Body of pancreas (tissue), 4 donors: ENCODE measurements around the gene SMOC2. TPM values are rescaled to one million over a fixed set of nuclear protein-coding genes. Genes with fewer than 3 reads are reported as not detected.

ENCODE experiments used
- ATAC-seq: fragments of 150-250 bp; one replicate; pipeline ENCODE4 v1.9.1; 2016
- DNase-seq, 4 donors: peaks; one replicate each; pipeline ENCODE4 v3.0.0-alpha.2; 2019
- H3K27ac ChIP-seq, 4 donors: fragments of 200-600 bp; sonication (generic); 1 replicate in 3 of 4; 2 replicates in 1 of 4; pipeline versions ENCODE4 v1.5.1 to v1.6.1; 2016 to 2019; ENCODE audit warnings: mild to moderate bottlenecking in 1 of 4, mixed read lengths in 1 of 4, moderate library complexity in 1 of 4
- H3K27me3 ChIP-seq, 2 donors: fragments of 200-600 bp; sonication (generic); one replicate each; pipeline ENCODE4 v1.6.0; 2016; ENCODE audit warnings: mild to moderate bottlenecking in 1 of 2
- H3K36me3 ChIP-seq, 2 donors: fragments of 200-600 bp; sonication (generic); replicated peaks in 1 of 2; 2 replicates each; pipeline ENCODE4 v1.5.1; 2016; ENCODE audit warnings: low read depth in 2 of 2; ENCODE audit not compliant: insufficient read depth in 1 of 2
- H3K4me1 ChIP-seq: fragments of 200-600 bp; sonication (generic); one replicate; pipeline ENCODE4 v1.6.0; 2016
- H3K4me3 ChIP-seq, 2 donors: fragments of 200-600 bp; sonication (generic); 1 replicate in 1 of 2; 2 replicates in 1 of 2; pipeline ENCODE4 v1.5.1; 2016 to 2019
- H3K9me3 ChIP-seq, 3 donors: fragments of 200-600 bp; sonication (generic); 1 replicate in 2 of 3; 2 replicates in 1 of 3; pipeline ENCODE4 v1.5.1; 2016
- CTCF ChIP-seq, 7 experiments: fragments of 450-650 bp in 4 of 7; fragments of 200-600 bp in 3 of 7; sonication (generic) in 3 of 7; IDR thresholded peaks; one replicate each; pipeline ENCODE4 v1.5.1; 2016 to 2019; ENCODE audit warnings: antibody characterized with exemption in 7 of 7
- POLR2A ChIP-seq, 3 donors: fragments of 450-650 bp; IDR thresholded peaks; one replicate each; pipeline ENCODE4 v1.6.1; 2016; ENCODE audit warnings: antibody characterized with exemption in 3 of 3, mild to moderate bottlenecking in 2 of 3
- WGBS, 2 donors: methylation state at CpG; one replicate each; pipeline ENCODE4 v1.1.5; 2017; 5-methylcytosine and 5-hydroxymethylcytosine counted together
- intact Hi-C: fragments of 100-400 bp; cut with DNase I; formaldehyde crosslinking; loops from one replicate; pipeline ENCODE4 v1.15.1; 2023
- total RNA-seq, 2 donors: library from RNA; depleted of rRNA; stranded (reverse); fragments of >200 nt; gene quantifications; one replicate each; pipeline ENCODE4 v1.1.0, GENCODE V29; 2016

SMOC2 gene
- total RNA-seq, 2 donors from 2014 or later, result 22.7 to 31.4 TPM

- intact Hi-C loops, result no loop called here
These were observed 113.5 kb downstream of the SMOC2 start for GRCh38 chr6:168554472-168554871.

GRCh38 chr6:168554898-168555617 is 114.1 kb downstream of the SMOC2 start:
- WGBS, 2 donors, result 88 to 90% methylated on average over 33 of the region's 33 CpGs
- H3K4me1 ChIP-seq, result no peaks in the 10 kb centered on the region
- no peak for ATAC-seq
- intact Hi-C loops, result no loop called here
- H3K36me3 ChIP-seq, result no peaks in the 10 kb centered on the region
- H3K4me3 ChIP-seq, result no peak overlapping the region
- DNase-seq, result no peak
- no peak overlapping the region for H3K27ac ChIP-seq
- no peaks in the 10 kb centered on the region for H3K27me3 ChIP-seq
- no peaks in the 10 kb centered on the region for H3K9me3 ChIP-seq
- TF ChIP-seq POLR2A (IDR thresholded peaks at IDR 0.05) (no peak), CTCF (IDR thresholded peaks at IDR 0.05) (no peak)

More at GRCh38 chr6:168554472-168554871, 113.5 kb downstream of the SMOC2 start:
- WGBS, 2 donors, result 20 to 70% methylated on average over 2 to 10 of the region's 10 CpGs
- no peaks in the 10 kb centered on the region for H3K36me3 ChIP-seq
- no peaks in the 10 kb centered on the region for H3K4me1 ChIP-seq
- H3K27ac ChIP-seq, result no peak overlapping the region
- no peak for ATAC-seq
- H3K27me3 ChIP-seq, result no peaks in the 10 kb centered on the region
- no peak overlapping the region for H3K4me3 ChIP-seq
- no peak for DNase-seq
- H3K9me3 ChIP-seq, result no peaks in the 10 kb centered on the region
- TF ChIP-seq CTCF (IDR thresholded peaks at IDR 0.05), result no peak
- no peak for TF ChIP-seq POLR2A (IDR thresholded peaks at IDR 0.05)

- ATAC-seq, result no peak
These were observed 114.8 kb downstream of the SMOC2 start for GRCh38 chr6:168555618-168556273.

GRCh38 chr6:168557512-168557911 is 116.5 kb downstream of the SMOC2 start:
- H3K9me3 ChIP-seq, result no peaks in the 10 kb centered on the region
- TF ChIP-seq POLR2A (IDR thresholded peaks at IDR 0.05), result no peak
- TF ChIP-seq CTCF (IDR thresholded peaks at IDR 0.05), result no peak
- H3K27ac ChIP-seq, result no peak overlapping the region
- WGBS, 2 donors, result 70 to 80% methylated on average over 8 of the region's 8 CpGs
- no peaks in the 10 kb centered on the region for H3K4me1 ChIP-seq
- H3K4me3 ChIP-seq, result no peak overlapping the region
- no peaks in the 10 kb centered on the region for H3K36me3 ChIP-seq
- ATAC-seq (no peak), DNase-seq (no peak)
- intact Hi-C loops, result no loop called here
- no peaks in the 10 kb centered on the region for H3K27me3 ChIP-seq

More at GRCh38 chr6:168555618-168556273, 114.8 kb downstream of the SMOC2 start:
- H3K36me3 ChIP-seq, result no peaks in the 10 kb centered on the region
- no peak for DNase-seq
- intact Hi-C loops, result no loop called here
- no peaks in the 10 kb centered on the region for H3K9me3 ChIP-seq
- TF ChIP-seq POLR2A (IDR thresholded peaks at IDR 0.05) (no peak), CTCF (IDR thresholded peaks at IDR 0.05) (no peak)
- H3K4me3 ChIP-seq, result no peak overlapping the region
- H3K4me1 ChIP-seq, result no peaks in the 10 kb centered on the region
- no peaks in the 10 kb centered on the region for H3K27me3 ChIP-seq
- WGBS, 2 donors, result 92% methylated on average over 4 to 41 of the region's 41 CpGs
- H3K27ac ChIP-seq, result no peak overlapping the region
